HCT116 (cell line): ENCODE data around the gene ADAM10. TPM values are rescaled to one million over a fixed set of nuclear protein-coding genes. Genes with fewer than 3 reads are reported as not detected.

ENCODE experiments used
- ATAC-seq: fragments of 200-7000 bp; cut with Tn5 transposase; 2 replicates; pipeline ENCODE4 v1.9.1; 2020; ENCODE audit warnings: mild to moderate bottlenecking, moderate library complexity
- BruUV-seq: library from RNA; stranded (reverse); fragments of 400-500 nt; replicated peaks from 2 replicates; lab custom pipeline; 2021; lab: Mats Ljungman, UMichigan
- CTCF ChIA-PET: fragments of 300-600 bp; sonication (Branson Sonifier 250); formaldehyde crosslinking; loops from one replicate; lab custom pipeline; 2021; ENCODE audit warnings: antibody characterized with exemption; lab: Charles Lee
- POLR2A ChIA-PET: fragments of 300-600, 350-600 bp; sonication (Branson Sonifier 250); formaldehyde crosslinking; loops from one replicate; lab custom pipeline; 2021; ENCODE audit warnings: antibody characterized with exemption; lab: Charles Lee
- RAD21 ChIA-PET, 2 experiments: fragments of 300-600 bp; sonication (Branson Sonifier 250); formaldehyde crosslinking; loops; one replicate each; lab custom pipeline; 2023; ENCODE audit warnings: low total read pairs in 2 of 2; ENCODE audit not compliant: uncharacterized antibody in 2 of 2, unreplicated experiment in 2 of 2, low non-redundant PET in 1 of 2; lab: Charles Lee
- DNase-seq: peaks from one replicate; pipeline ENCODE4 v3.0.0-alpha.2; 2010; ENCODE audit warnings: low read depth, low spot score
- H2AFZ ChIP-seq: fragments of 200-600 bp; shearing (Covaris generic), sonication (generic); 2 replicates; pipeline ENCODE4 v1.6.1; 2017; ENCODE audit warnings: low read depth, mixed run types, mixed read lengths, antibody characterized with exemption, low read length; ENCODE audit not compliant: poor library complexity, severe bottlenecking
- H3K27ac ChIP-seq: 2 replicates; pipeline ENCODE4 v1.5.1; 2012; ENCODE audit warnings: low read depth, low read length
- H3K27me3 ChIP-seq: fragments of 200-600 bp; sonication (generic); 2 replicates; pipeline ENCODE4 v1.6.1; 2016; ENCODE audit warnings: mixed run types, low read length, mixed read lengths; ENCODE audit not compliant: insufficient read depth
- H3K36me3 ChIP-seq, 2 experiments: fragments of 200-500 bp in 1 of 2; fragments of 200-600 bp in 1 of 2; sonication (Bioruptor generic) in 1 of 2; sonication (generic) in 1 of 2; 2 replicates each; pipeline versions ENCODE4 v1.5.1 to v1.6.1; 2014 to 2016; ENCODE audit warnings: low read length in 2 of 2, inconsistent platforms in 1 of 2, mixed read lengths in 1 of 2, mixed run types in 1 of 2; ENCODE audit not compliant: insufficient read depth in 2 of 2, control insufficient read depth in 1 of 2
- H3K4me1 ChIP-seq, 2 experiments: fragments of 200-600 bp in 1 of 2; sonication (generic) in 1 of 2; 2 replicates each; pipeline versions ENCODE4 v1.5.1 to v1.6.1; 2012 to 2017; ENCODE audit warnings: low read length in 2 of 2, inconsistent platforms in 1 of 2, mild to moderate bottlenecking in 1 of 2, mixed read lengths in 1 of 2, mixed run types in 1 of 2, moderate library complexity in 1 of 2; ENCODE audit not compliant: insufficient read depth in 2 of 2, control insufficient read depth in 1 of 2
- H3K4me2 ChIP-seq: fragments of 200-600 bp; sonication (generic); 2 replicates; pipeline ENCODE4 v1.6.1; 2017; ENCODE audit warnings: mixed run types, low read length, mixed read lengths
- H3K4me3 ChIP-seq, 2 experiments: fragments of 200-600 bp in 1 of 2; sonication (generic) in 1 of 2; replicated peaks in 1 of 2; 2 replicates each; pipeline ENCODE4 v1.5.1; 2011 to 2016; ENCODE audit warnings: low read length in 2 of 2, control low read depth in 1 of 2, low read depth in 1 of 2, mild to moderate bottlenecking in 1 of 2, mixed read lengths in 1 of 2, mixed run types in 1 of 2
- H3K79me2 ChIP-seq: fragments of 200-600 bp; sonication (generic); 2 replicates; pipeline ENCODE4 v1.6.1; 2017; ENCODE audit warnings: mild to moderate bottlenecking, mixed run types, low read length, moderate library complexity, mixed read lengths; ENCODE audit not compliant: insufficient read depth
- H3K9ac ChIP-seq: fragments of 200-600 bp; sonication (generic); 2 replicates; pipeline ENCODE4 v1.6.1; 2016; ENCODE audit warnings: low read length, mixed read lengths
- H3K9me2 ChIP-seq: fragments of 200-600 bp; sonication (generic), shearing (Covaris generic); 2 replicates; pipeline ENCODE4 v1.6.1; 2017; ENCODE audit warnings: mixed run types, mild to moderate bottlenecking, moderate library complexity; ENCODE audit not compliant: insufficient read depth
- H3K9me3 ChIP-seq, 2 experiments: fragments of 200-500 bp in 1 of 2; fragments of 200-600 bp in 1 of 2; sonication (Bioruptor generic) in 1 of 2; sonication (generic) in 1 of 2; 2 replicates each; pipeline ENCODE4 v1.6.1; 2014 to 2017; ENCODE audit warnings: low read length in 2 of 2, mixed read lengths in 2 of 2, inconsistent platforms in 1 of 2, low read depth in 1 of 2, mild to moderate bottlenecking in 1 of 2, mixed run types in 1 of 2, moderate library complexity in 1 of 2; ENCODE audit not compliant: control insufficient read depth in 1 of 2, insufficient read depth in 1 of 2
- H4K20me1 ChIP-seq: fragments of 200-600 bp; sonication (generic), shearing (Covaris generic); 2 replicates; pipeline ENCODE4 v1.6.1; 2017; ENCODE audit warnings: mixed run types, mild to moderate bottlenecking, moderate library complexity; ENCODE audit not compliant: insufficient read depth
- CTCF ChIP-seq, 3 experiments: fragments of 200-600 bp in 1 of 3; sonication (generic) in 1 of 3; IDR thresholded peaks in 2 of 3; conservative IDR thresholded peaks in 1 of 3; 2 replicates each; pipeline ENCODE4 v1.5.1; 2012 to 2017; ENCODE audit warnings: low read depth in 2 of 3, low read length in 2 of 3, antibody characterized with exemption in 1 of 3, borderline replicate concordance in 1 of 3, control low read depth in 1 of 3, mild to moderate bottlenecking in 1 of 3, mixed read lengths in 1 of 3, mixed run types in 1 of 3, moderate library complexity in 1 of 3; ENCODE audit not compliant: insufficient read depth in 1 of 3
- FOSL1 ChIP-seq: IDR thresholded peaks from 2 replicates; pipeline ENCODE4 v1.6.1; 2012; ENCODE audit warnings: low read depth
- POLR2AphosphoS5 ChIP-seq: IDR thresholded peaks from 2 replicates; pipeline ENCODE4 v1.6.1; 2011; ENCODE audit warnings: mild to moderate bottlenecking, low read depth, low read length, moderate library complexity
- SIN3A ChIP-seq: IDR thresholded peaks from 2 replicates; pipeline ENCODE4 v1.6.1; 2012; ENCODE audit warnings: low read depth
- SP1 ChIP-seq: IDR thresholded peaks from 2 replicates; pipeline ENCODE4 v1.6.1; 2012; ENCODE audit warnings: low read depth
- ZBTB33 ChIP-seq: IDR thresholded peaks from 2 replicates; pipeline ENCODE4 v1.6.1; 2011; ENCODE audit warnings: mild to moderate bottlenecking, low read length, moderate library complexity; ENCODE audit not compliant: insufficient replicate concordance; ENCODE audit errors: extremely low read depth
- ZFX ChIP-seq: fragments of 450-650 bp; IDR thresholded peaks from 2 replicates; pipeline ENCODE4 v1.6.1; 2017
- intact Hi-C: fragments of 100-400 bp; cut with micrococcal nuclease; formaldehyde crosslinking; loops from 2 replicates; pipeline ENCODE4 v1.10.0; 2022
- total RNA-seq: library from RNA; stranded (reverse); gene quantifications from one replicate; pipeline ENCODE4 v1.2.1, GENCODE V29; 2021; ENCODE audit not compliant: unreplicated experiment

Gene ADAM10
- total RNA-seq, 1 experiment from 2014 or later, result 158 TPM

GRCh38 chr15:58629625-58630024 is 119.9 kb downstream of the ADAM10 start:
- Histone ChIP-seq H3K4me3 (no peak overlapping the region), H3K27me3 (no peaks in the 10 kb centered on the region), H3K9ac (no peak overlapping the region), H2AFZ (no peak overlapping the region), H3K9me2 (no peaks in the 10 kb centered on the region), H3K36me3 (peaks cover 0 to 3% of the 10 kb centered on the region in 2 experiments; a peak in 1 of 4 replicates), H3K4me1 (no peaks in the 10 kb centered on the region), H4K20me1 (no peaks in the 10 kb centered on the region), H3K9me3 (no peaks in the 10 kb centered on the region), H3K4me2 (no peak overlapping the region), H3K27ac (no peak overlapping the region), H3K79me2 (no peaks in the 10 kb centered on the region)
- BruUV-seq, result no TSS peak
- no peak for DNase-seq
- intact Hi-C loops, result no loop called here
- ATAC-seq, result no peak
- ChIA-PET POLR2A (no interaction called here), RAD21 (no interaction called here), CTCF (no interaction called here)
- TF ChIP-seq FOSL1 (no peak), POLR2AphosphoS5 (no peak), CTCF (IDR thresholded peaks at IDR 0.05 in 2 of 3, conservative IDR thresholded peaks at IDR 0.05 in 1 of 3; ENCODE audit: borderline replicate concordance in 1 of 3, insufficient read depth in 1 of 3, low read depth in 2 of 3, low read length in 2 of 3) (no peak), SIN3A (no peak), ZFX (no peak), SP1 (no peak), ZBTB33 (no peak)
